IPS DF 6.9 (cell line): Measurements from ENCODE around the gene POU2AF2.
"Not testable (repeated sequence)": the region's sequence is repeated elsewhere in the genome, so short reads cannot be mapped to it uniquely, and the experiment has no call there.

Experiments used
- DNase-seq: peaks from one replicate; pipeline ENCODE4 v3.0.0-alpha.2; 2013; ENCODE audit warnings: low read depth, low spot score
- H3K27ac ChIP-seq: one replicate; pipeline ENCODE4 v1.5.1; 2013; ENCODE audit warnings: low read length, control low read depth
- H3K27me3 ChIP-seq: 2 replicates; pipeline ENCODE4 v1.6.1; 2013; ENCODE audit warnings: mild to moderate bottlenecking, low read length; ENCODE audit not compliant: control insufficient read depth, insufficient read depth
- H3K36me3 ChIP-seq: 2 replicates; pipeline ENCODE4 v1.6.1; 2013; ENCODE audit warnings: low read length; ENCODE audit not compliant: control insufficient read depth, insufficient read depth
- H3K4me1 ChIP-seq: 2 replicates; pipeline ENCODE4 v1.6.1; 2013; ENCODE audit warnings: low read length; ENCODE audit not compliant: control insufficient read depth, insufficient read depth
- H3K4me3 ChIP-seq: 2 replicates; pipeline ENCODE4 v1.5.1; 2013; ENCODE audit warnings: mild to moderate bottlenecking, low read length
- H3K9me3 ChIP-seq: 2 replicates; pipeline ENCODE4 v1.6.1; 2013; ENCODE audit warnings: low read length, inconsistent platforms; ENCODE audit not compliant: control insufficient read depth, insufficient read depth
- whole genome bisulfite sequencing: extraction: QIAGEN DNeasy Blood & Tissue Kit; methylation state at CpG from one replicate; pipeline ENCODE4 v1.1.7; 2013; ENCODE audit warnings: mixed read lengths, missing lambda C conversion rate; ENCODE audit not compliant: insufficient read length, insufficient coverage; 5-methylcytosine and 5-hydroxymethylcytosine counted together

The POU2AF2 gene

DNA sequence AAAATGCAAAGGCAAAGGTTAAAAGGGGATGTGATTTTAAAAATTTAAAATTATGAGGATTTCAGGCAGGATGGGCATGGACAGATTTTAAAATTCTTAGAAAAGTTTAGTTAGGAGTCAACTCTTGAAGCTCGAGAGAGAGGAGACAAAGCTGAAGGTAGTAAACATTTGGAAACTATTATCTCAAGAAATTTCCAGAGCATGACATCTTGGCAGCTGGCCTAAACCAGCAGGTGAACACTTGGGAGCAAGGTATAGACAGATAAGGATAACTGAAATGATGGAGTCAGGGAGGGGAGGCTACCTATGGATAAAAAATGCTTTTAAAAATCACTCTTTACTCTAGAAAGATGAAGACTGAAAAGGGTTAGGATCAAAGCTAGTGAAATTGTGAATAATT lies 66.6 kb downstream of the POU2AF2 start:
- Histone ChIP-seq H3K9me3 (no peaks in the 10 kb centered on the region), H3K4me1 (no peaks in the 10 kb centered on the region), H3K4me3 (no peak overlapping the region), H3K27ac (no peak overlapping the region), H3K36me3 (no peaks in the 10 kb centered on the region), H3K27me3 (no peaks in the 10 kb centered on the region)
- WGBS = no CpG with 5 or more reads among the region's 1 CpG
- no peak for DNase-seq

DNA sequence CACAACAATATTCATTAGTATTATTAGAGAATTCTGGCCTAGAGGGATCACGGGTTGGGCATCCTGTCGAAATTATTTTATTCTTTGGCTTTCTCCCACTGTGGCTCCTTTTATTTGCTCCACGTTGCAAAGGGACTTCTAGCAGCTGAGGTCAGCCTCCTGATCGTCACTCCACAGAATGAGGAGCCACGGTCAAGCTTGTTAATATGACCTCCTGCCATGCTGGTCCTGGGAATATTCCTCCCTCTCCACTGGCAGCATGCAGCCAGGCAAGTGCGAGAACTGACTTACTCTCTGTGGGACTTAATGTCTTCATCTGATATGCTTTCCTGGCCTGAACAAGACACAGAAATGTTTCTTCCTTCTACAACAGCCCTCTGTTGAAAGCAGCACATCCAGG lies 73.8 kb downstream of the POU2AF2 start:
- no peak for DNase-seq
- Histone ChIP-seq H3K27ac (no peak overlapping the region), H3K36me3 (no peaks in the 10 kb centered on the region), H3K4me3 (no peak overlapping the region), H3K27me3 (no peaks in the 10 kb centered on the region), H3K9me3 (no peaks in the 10 kb centered on the region), H3K4me1 (no peaks in the 10 kb centered on the region)
- no CpG with 5 or more reads among the region's 6 CpGs for WGBS

DNA sequence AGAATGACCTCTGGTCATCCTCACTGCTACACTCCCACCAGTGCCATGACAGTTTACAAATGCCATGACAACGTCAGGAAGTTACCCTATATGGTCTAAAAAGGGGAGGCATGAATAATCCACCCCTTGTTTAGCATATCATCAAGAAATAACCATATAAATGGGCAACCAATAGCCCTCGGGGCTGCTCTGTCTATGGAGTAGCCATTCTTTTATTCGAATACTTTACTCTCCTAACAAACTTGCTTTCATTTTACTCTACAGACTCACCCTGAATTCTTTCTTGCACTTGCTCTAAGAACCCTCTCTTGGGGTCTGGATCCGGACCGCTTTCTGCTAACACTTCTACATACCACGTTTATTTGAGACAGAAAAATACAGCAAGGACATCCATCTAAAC lies 74.7 kb downstream of the POU2AF2 start:
- H3K4me3 ChIP-seq, H3K27me3 ChIP-seq, H3K27ac ChIP-seq, H3K36me3 ChIP-seq, H3K4me1 ChIP-seq, H3K9me3 ChIP-seq, DNase-seq: not testable (repeated sequence)
- no CpG with 5 or more reads among the region's 6 CpGs for WGBS

DNA sequence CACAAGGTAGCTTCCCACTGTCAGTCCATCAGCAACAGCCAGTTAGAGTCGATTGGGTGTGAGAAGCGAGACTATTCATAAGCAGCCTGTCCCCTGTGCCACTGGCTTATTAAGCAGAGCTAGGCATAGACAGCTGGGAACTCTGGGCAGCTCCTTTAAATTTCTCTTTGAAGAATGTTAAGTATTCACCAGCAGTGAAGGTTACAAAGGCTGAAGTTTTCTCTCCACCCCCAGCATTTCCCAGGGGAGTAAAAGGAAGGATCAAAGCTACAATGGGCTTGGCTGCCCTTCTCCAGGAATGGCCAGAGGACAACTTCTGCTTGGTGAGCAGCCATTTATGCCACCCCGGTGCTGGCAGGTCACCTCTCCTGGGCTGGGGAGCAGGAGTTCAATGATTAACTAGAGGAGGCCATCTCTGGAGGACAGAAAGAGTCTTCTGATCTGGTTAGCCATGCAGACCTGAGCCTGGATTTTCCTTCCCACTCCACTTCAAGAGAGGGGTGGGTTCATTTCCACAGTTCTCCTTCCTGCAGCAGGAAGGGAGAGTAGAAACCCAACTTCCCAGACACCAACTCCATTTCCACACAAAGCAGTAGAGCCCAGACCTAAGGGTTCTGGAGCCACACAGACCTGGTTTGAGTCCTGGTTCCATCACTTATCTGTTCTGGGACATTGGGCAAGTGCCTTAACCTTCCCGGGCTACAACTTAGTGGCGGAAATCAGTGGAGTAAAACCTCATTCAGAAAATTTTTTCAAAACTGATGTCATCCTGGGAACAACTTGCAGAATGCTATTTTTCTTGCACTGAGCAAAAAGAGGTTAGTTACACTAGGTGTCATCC lies 75.4 kb downstream of the POU2AF2 start:
- no peaks in the 10 kb centered on the region for H3K4me1 ChIP-seq
- no peak for DNase-seq
- H3K4me3 ChIP-seq = no peak overlapping the region
- no peaks in the 10 kb centered on the region for H3K27me3 ChIP-seq
- no peak overlapping the region for H3K27ac ChIP-seq
- WGBS = no CpG with 5 or more reads among the region's 5 CpGs
- no peaks in the 10 kb centered on the region for H3K36me3 ChIP-seq
- no peaks in the 10 kb centered on the region for H3K9me3 ChIP-seq

GRCh38 chr11:111322534-111322933 lies 77.0 kb downstream of the POU2AF2 start:
- no CpG with 5 or more reads among the region's 2 CpGs for WGBS
- no peak for DNase-seq
- no peak overlapping the region for H3K4me3 ChIP-seq
- H3K9me3 ChIP-seq = no peaks in the 10 kb centered on the region
- H3K27ac ChIP-seq = no peak overlapping the region
- H3K4me1 ChIP-seq = no peaks in the 10 kb centered on the region
- no peaks in the 10 kb centered on the region for H3K27me3 ChIP-seq
- H3K36me3 ChIP-seq = no peaks in the 10 kb centered on the region

DNA sequence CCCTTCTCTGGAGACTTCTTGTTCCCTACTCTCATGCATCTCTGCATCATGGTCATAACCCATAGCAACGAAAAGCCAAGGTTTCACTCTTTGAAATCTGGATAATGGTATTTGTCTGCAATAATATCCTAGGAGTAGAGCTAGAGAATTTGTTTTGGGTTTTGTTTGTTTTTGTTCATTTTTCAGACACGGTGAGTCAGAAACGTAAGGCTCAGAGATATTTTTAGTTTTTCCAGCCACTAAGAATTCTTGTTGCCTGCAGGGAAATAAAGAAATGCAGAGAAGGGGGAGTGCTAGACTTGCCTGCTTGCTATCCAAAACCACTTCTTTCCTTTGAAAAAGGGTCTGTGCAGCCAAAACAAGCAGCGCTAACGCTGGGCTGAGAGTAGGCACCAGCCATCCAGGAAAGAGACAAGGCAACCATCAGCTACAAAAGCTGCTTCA lies 78.8 kb downstream of the POU2AF2 start:
- no CpG with 5 or more reads among the region's 5 CpGs for WGBS
- DNase-seq = no peak
- no peaks in the 10 kb centered on the region for H3K27me3 ChIP-seq
- H3K9me3 ChIP-seq = no peaks in the 10 kb centered on the region
- no peak overlapping the region for H3K27ac ChIP-seq
- H3K4me3 ChIP-seq = no peak overlapping the region
- H3K36me3 ChIP-seq = no peaks in the 10 kb centered on the region
- H3K4me1 ChIP-seq = peaks cover 5% of the 10 kb centered on the region

- Histone ChIP-seq H3K4me1 (peaks cover 5% of the 10 kb centered on the region), H3K27me3 (no peaks in the 10 kb centered on the region), H3K4me3 (no peak overlapping the region), H3K27ac (no peak overlapping the region), H3K9me3 (no peaks in the 10 kb centered on the region), H3K36me3 (no peaks in the 10 kb centered on the region)
- DNase-seq = no peak
- WGBS = no CpG with 5 or more reads among the region's 5 CpGs
These were observed 79.7 kb downstream of the POU2AF2 start for GRCh38 chr11:111325259-111325658.

- peaks cover 5% of the 10 kb centered on the region for H3K4me1 ChIP-seq
- no peak overlapping the region for H3K4me3 ChIP-seq
- WGBS = no CpG with 5 or more reads among the region's 4 CpGs
- DNase-seq = no peak
- H3K9me3 ChIP-seq = no peaks in the 10 kb centered on the region
- no peak overlapping the region for H3K27ac ChIP-seq
- H3K27me3 ChIP-seq = no peaks in the 10 kb centered on the region
- no peaks in the 10 kb centered on the region for H3K36me3 ChIP-seq
These were observed 81.3 kb downstream of the POU2AF2 start for GRCh38 chr11:111326824-111327223.

DNA sequence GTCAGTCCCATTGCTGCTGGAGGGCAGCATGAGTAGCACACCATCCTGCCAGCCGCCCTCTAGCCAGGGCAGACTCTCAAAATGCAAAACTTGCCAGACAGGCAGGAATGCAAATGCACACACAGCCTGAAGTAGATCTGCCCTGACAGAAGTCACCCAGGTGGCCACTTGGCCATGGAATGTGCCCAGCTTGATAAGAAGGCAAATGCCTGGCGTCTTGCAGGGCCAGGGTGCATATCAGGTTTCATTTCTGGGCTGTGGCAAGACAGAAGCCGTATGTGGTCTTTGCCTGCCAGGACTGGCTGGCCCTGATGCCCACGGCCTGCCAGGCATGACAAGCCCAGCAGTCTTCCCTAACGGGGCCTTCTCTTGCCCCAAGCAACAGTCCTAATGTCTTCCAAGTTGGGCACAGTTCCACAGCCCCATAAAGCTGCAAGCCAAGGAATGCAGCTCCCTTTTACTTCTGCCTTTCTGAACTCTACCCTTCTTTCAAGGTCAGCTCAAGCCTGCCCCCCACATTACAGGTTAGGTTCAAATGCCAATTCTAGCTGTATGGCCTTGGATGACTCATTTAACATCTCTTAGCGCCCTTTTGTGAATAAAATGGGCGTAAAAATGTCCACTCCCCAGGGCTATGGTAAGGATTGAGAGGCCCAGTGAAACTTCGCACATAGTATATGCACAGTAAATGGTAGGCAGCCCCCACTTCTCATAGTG lies 82.5 kb downstream of the POU2AF2 start:
- H3K27me3 ChIP-seq = no peaks in the 10 kb centered on the region
- H3K4me3 ChIP-seq = no peak overlapping the region
- WGBS = no CpG with 5 or more reads among the region's 8 CpGs
- peaks cover 5% of the 10 kb centered on the region for H3K4me1 ChIP-seq
- no peaks in the 10 kb centered on the region for H3K36me3 ChIP-seq
- no peak for DNase-seq
- H3K9me3 ChIP-seq = no peaks in the 10 kb centered on the region
- H3K27ac ChIP-seq = no peak overlapping the region

- H3K4me1 ChIP-seq = peaks cover 5% of the 10 kb centered on the region
- no peak for DNase-seq
- no peaks in the 10 kb centered on the region for H3K9me3 ChIP-seq
- no CpG with 5 or more reads among the region's 7 CpGs for WGBS
- no peak overlapping the region for H3K4me3 ChIP-seq
- no peaks in the 10 kb centered on the region for H3K36me3 ChIP-seq
- no peak overlapping the region for H3K27ac ChIP-seq
- no peaks in the 10 kb centered on the region for H3K27me3 ChIP-seq
These were observed 84.0 kb downstream of the POU2AF2 start for GRCh38 chr11:111329306-111330204.
